GM19025 (cell line): Measurements from ENCODE around the gene PEX14.
"Not testable (repeated sequence)": the region's sequence is repeated elsewhere in the genome, so short reads cannot be mapped to it uniquely, and the experiment has no call there.

Experiments used
- ATAC-seq: cut with Tn5 transposase; IDR thresholded peaks from one replicate; pipeline ENCODE4 v1.9.1; 2021; ENCODE audit warnings: mild to moderate bottlenecking, low read depth, moderate library complexity; ENCODE audit not compliant: unreplicated experiment

The PEX14 gene

DNA sequence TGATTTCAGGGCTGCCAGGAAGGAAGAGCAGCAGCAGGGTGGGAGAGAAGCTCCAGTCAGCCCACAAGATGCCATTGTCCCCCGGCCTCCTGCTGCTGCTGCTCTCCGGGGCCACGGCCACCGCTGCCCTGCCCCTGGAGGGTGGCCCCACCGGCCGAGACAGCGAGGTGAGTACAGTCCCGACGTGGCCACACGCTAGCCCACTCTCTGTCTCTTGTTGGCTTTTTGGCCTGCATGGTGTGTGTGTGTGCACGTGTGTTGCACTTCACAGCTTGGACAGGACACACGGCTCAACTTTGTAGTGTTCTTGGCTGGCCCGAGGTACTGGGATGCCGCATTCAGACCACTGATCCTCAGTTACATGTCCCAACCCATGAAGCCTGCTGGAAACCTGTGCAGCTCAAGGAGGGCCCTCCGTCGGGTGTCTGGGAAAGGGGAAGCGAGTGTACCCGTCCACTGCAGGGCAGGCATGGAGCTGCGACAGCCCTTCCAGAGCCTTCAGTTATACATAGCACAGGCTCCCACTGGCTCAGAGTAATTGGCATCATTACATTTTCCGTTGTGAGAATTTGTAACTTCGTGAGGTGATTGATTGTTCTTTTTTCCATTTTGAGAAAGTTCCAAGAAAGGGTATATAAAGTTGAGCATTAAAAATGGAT lies 24.5 kb upstream of the PEX14 start:
- no peak for ATAC-seq

DNA sequence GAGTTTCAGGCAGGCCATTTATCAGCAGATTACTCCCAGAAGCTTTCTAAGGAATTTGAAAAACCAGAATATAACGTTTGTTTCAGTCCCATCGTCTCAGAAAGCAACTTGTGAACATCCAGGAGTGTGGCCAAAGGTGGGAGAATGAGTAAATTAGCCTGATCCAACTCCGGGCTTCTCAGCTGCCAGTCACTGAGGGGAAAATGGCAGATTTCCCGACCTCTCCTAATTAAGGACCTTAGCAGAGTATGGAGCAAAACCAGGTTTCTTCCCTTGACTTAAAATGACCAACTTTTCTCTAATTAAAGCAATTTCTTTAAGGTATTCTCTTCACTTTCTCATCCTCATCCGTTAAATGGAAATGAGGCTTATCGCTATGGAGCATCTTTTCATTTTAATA lies 23.9 kb upstream of the PEX14 start:
- no peak for ATAC-seq

- no peak for ATAC-seq
Observed at GRCh38 chr1:10451287-10451686, 23.5 kb upstream of the PEX14 start.

- ATAC-seq: no peak
Observed at GRCh38 chr1:10456048-10456447, 18.7 kb upstream of the PEX14 start.

DNA sequence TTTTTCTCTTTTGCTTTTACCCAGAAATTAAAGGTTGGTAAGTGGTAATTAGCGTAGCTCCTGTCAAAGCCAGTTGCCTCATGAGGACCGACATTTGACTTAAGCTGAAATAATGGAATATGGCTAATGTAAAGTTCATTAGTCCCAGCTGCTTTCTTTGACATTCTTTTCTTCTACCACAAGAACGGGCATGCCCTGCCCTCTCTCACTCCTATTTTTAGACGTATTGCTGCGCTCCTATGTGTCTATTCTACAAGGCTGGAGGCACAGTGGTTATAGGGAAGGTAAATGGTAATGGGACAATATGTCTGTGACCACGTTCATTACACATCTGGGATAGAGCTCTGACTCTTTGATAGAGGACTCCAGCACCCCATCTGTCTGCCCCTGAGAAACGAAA lies 18.1 kb upstream of the PEX14 start:
- ATAC-seq: no peak

GRCh38 chr1:10457462-10457861 lies 17.3 kb upstream of the PEX14 start:
- not testable (repeated sequence) for ATAC-seq

DNA sequence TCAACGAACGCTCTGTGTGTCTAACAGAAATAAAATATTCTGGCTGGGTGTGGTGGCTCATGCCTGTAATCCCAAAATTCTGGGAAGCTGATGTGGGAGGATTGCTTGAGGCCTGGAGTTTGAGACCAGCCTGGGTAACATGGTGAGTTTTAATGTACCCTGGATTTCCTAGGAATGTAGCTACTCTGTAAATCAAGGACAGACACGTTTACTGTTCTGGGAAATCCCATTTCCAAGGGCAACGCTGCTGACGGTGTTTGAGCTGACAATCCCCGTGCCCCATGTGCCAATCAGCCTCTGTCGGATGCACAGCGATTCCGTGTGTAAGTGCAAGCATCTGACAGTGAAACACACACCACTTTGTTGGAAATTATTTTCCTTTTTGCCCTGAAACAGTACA lies 16.9 kb upstream of the PEX14 start:
- no peak for ATAC-seq

- ATAC-seq: no peak
Observed at GRCh38 chr1:10459184-10459583, 15.6 kb upstream of the PEX14 start.

GRCh38 chr1:10467078-10467477 lies 7.7 kb upstream of the PEX14 start:
- no peak for ATAC-seq

GRCh38 chr1:10470043-10470442 lies 4.7 kb upstream of the PEX14 start:
- ATAC-seq: no peak

DNA sequence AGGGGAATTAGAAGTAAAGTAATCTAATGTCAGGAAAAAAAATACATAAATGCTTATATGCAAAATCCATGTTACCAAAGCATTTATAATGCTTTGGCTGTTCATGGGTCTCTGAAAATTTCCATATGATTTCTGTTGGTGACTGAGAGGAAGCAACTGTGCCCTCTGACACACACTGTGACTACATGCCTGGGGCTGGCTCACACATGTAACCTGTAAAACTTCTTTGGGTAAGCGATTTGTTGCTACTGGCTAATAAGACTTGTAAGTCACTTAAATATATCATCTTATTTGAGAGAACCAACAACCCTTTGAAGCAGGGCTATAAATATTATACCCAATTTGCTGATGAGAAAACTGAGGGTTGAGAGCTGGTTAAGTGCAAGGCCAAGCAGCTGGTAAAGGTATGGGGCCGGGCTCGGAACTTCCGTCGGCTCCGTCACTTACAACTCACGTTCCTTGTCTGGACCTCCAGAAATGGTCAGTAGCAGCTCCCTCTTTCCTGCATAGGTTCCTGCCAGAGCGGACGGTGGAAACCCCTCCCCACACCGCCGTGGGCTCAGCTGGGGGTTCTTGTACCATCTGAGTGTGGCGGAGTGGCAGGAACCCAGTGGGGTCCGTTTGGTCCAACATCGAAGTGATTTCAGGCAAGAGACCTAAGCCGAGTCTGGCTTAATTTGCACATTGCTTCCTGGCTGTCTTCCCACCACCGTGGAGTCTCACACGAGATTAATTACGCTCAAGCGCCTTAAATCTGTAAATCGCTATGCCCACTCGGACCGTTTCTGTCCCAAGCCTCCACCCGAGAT lies 3.1 kb upstream of the PEX14 start:
- no peak for ATAC-seq

DNA sequence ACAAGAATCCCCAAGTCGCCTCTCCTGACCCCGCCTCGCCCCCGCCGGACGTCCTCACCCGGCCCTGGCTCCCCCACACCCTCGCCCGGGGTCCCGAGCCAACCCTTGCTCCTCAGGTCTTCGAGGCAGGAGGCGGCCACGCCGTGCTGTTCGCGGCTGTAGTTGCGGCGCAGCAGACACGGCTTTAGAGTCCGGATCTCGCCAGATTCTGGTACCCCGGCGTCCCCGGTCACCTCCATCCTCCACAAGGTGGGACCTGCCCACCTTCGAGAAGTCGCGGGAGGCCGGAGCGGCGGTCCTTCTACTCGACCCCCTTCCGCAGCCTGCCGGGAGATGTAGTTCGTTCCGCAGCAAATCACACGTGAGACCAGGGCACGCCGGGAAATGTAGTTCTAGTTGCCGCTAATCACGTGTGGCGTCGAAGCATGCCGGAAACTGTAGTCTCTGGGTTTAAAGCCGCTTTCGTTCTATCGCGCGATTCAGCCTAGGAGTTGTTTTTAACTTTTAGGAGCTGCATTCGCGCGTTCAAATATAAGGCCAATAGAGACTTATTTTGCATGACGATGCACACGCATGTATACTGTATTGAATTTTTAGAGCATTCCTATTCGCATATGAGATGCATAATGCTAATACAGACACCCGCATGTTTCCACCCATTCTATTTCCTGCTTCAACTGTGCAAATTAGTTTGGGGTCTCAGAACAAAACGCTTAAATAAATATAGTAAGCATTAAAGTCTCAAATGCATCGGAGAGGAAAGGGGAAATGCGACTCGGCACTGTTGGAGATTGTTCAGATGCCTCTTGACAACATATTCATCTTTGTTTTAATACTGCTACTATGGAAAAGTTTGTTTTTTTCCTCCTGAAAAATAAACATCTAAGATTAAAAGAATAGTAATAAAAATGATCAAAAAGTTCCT lies 2.3 kb upstream of the PEX14 start, which contains the start of gene DFFA:
Gene DFFA (minus strand): TSS at position 310 of the 925 bp plus-strand sequence. CDS start 71 bp downstream, at position 239.
- ATAC-seq: peak; percentile 76

DNA sequence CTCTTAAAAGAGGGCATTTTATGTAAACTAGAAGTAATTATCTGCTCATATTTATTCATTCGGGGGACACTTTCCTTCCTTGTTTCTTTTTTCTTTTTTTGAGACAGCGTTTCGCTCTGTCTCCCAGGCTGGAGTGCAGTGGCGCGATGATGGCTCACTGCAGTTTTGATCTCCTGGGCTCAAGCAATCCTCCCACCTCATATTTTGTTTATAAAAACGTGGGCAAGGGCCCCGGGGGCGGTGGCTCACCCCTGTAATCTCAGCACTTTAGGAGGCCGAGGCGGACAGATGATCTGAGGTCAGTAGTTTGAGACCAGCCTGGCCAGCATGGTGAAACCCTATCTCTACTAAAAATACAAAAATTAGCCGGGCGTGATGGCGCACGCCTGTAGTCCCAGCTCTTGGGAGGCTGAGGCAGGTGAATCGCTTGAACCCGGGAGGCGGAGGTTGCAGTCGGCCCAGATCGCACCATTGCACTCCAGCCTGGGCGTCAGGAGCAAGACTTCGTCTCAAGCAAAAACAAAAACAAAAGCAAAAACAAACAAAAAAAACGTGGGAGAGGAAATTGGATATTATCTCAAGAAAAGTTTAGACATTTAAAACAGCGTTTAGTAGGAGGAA lies 1.5 kb upstream of the PEX14 start:
- no peak for ATAC-seq

- ATAC-seq: not testable (repeated sequence)
Observed at GRCh38 chr1:10474309-10474612, 489 bp upstream of the PEX14 start.

- ATAC-seq: no peak
Observed at GRCh38 chr1:10475510-10475909, 760 bp downstream of the PEX14 start.

- no peak for ATAC-seq
Observed at GRCh38 chr1:10479296-10479695, 4.5 kb downstream of the PEX14 start.

DNA sequence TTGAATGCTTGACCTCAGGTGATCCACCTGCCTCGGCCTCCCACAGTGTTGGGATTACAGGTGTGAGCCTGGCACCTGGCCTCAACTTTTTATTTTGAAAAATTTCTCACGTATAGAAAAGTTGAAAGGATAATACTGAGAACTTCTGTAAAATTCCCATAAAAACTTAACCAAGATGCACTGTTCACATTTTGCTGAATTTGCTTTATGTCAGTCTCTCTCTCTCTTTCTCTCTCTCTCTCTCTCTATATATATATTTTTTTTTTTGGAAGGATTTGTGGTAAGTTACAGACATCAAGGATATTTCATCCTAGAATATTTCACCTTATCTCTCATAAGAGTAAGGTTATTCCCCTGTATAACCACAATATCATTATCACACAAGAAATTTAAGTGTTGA lies 5.9 kb downstream of the PEX14 start:
- no peak for ATAC-seq

DNA sequence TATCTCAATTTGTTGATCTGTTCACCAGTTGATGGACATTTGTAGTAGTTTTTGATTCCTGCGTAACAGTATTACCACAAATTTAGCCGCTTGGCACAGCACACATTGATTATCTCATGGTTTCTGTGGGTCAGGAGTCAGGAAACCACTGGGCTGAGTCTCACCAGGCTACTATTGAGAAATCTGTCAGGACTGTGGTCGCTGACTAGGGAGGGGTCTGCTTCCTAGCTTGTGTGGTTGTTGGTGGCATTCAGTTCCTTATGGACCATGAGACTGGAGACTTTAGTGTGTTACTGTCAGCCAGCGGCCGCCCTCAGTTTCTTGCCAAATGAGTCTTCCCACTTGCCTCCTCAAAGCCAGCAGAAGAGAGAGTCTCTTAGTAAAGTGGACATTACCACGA lies 9.8 kb downstream of the PEX14 start:
- ATAC-seq: no peak

DNA sequence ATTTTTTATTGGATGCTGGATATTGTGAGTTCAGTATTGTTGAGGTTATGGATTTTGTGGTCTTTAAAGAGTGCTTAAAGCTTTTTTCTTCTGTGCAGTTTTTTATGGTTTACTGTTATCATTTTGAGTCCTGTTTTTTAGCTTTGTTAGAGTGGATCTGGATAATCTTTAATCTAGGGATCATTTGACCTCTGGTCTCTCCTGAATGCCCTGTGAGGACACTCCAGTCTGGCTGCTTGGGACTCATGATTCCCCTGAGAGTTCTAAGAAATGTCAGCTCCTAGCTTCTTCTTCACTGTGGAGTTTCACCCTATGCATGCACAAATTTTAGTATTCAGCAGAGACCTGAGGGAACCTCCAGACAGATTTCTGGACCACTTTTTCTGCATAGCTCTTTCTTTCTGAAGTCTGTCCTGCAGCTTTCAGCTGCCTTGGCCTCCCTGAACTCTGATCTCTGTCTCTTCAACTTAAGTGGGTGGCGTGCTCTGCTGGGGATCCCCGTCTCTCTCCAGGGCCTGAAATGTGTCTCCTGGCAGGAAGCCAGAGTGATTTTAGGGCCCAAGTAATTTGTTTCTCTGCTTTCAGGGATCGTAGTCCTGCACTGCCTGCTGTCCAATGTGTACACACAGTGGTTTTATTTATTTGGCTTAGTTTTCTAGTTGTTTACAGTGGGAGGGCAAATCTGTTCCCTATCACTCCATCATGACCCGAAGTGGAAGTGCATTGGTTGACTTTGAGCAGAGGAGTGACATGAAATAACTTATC lies 14.7 kb downstream of the PEX14 start:
- ATAC-seq: no peak
